ENCODE measurements around the gene RNASEH2B.

RNASEH2B gene

DNA sequence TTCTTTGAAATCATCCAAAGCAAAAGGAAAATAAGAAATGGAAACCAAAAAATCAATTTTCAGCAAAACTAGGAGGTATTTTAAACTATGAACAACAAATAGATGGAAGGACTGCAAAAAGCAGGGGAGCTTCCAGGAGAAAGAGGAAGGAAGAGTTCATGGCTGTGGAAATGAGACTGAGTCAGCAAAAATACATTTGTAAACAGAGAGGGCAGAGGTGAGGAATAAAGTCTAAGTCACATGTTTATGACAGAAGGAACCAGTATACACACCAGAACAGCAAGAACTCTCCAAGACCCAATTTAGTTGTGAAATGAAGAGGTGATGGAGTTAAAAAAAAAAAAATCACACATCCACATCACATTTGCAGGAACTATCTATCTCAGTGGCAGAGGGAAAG, 69.6 kb downstream of the RNASEH2B start:
- H2AFZ ChIP-seq (ENCODE audit: low read depth, low read length, severe bottlenecking) = no peak overlapping the region

GRCh38 chr13:50981686-50982085, 72.1 kb downstream of the RNASEH2B start:
- Histone ChIP-seq H3K4me2 (ENCODE audit: low read depth, low read length, poor library complexity, severe bottlenecking) (no peak overlapping the region), H2AFZ (ENCODE audit: low read depth, low read length, severe bottlenecking) (no peak overlapping the region)

More for the DNA sequence above, 69.6 kb downstream of the RNASEH2B start:
- H3K9me2 ChIP-seq (replicated peaks; ENCODE audit: insufficient read depth, low read length) = no peaks in the 10 kb centered on the region
- H3K27me3 ChIP-seq (ENCODE audit: low read length) = no peaks in the 10 kb centered on the region
- TF ChIP-seq, protein P1, sequence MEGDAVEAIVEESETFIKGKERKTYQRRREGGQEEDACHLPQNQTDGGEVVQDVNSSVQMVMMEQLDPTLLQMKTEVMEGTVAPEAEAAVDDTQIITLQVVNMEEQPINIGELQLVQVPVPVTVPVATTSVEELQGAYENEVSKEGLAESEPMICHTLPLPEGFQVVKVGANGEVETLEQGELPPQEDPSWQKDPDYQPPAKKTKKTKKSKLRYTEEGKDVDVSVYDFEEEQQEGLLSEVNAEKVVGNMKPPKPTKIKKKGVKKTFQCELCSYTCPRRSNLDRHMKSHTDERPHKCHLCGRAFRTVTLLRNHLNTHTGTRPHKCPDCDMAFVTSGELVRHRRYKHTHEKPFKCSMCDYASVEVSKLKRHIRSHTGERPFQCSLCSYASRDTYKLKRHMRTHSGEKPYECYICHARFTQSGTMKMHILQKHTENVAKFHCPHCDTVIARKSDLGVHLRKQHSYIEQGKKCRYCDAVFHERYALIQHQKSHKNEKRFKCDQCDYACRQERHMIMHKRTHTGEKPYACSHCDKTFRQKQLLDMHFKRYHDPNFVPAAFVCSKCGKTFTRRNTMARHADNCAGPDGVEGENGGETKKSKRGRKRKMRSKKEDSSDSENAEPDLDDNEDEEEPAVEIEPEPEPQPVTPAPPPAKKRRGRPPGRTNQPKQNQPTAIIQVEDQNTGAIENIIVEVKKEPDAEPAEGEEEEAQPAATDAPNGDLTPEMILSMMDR (IDR thresholded peaks at IDR 0.05; ENCODE audit: insufficient read depth, low read length, poor library complexity, severe bottlenecking) = no peak
- TF ChIP-seq EZH2phosphoT487 (conservative IDR thresholded peaks at IDR 0.05; ENCODE audit: low read length) = no peak
- no peak overlapping the region for H3K27ac ChIP-seq (ENCODE audit: low read depth, low read length)
- no peaks in the 10 kb centered on the region for H3K36me3 ChIP-seq (ENCODE audit: low read length)
- H3K9me3 ChIP-seq (ENCODE audit: insufficient read depth, low read length) = no peaks in the 10 kb centered on the region
- H3K9ac ChIP-seq (ENCODE audit: low read length) = no peak overlapping the region
- no peak overlapping the region for H3K4me2 ChIP-seq (ENCODE audit: low read depth, low read length, poor library complexity, severe bottlenecking)
- H3K4me3 ChIP-seq (ENCODE audit: insufficient read depth, low read length, poor library complexity, severe bottlenecking) = no peak overlapping the region
- H3F3A ChIP-seq (ENCODE audit: insufficient read depth) = no peaks in the 10 kb centered on the region; the same call in 1 of the 2 replicates
- no peaks in the 10 kb centered on the region for H4K20me1 ChIP-seq (ENCODE audit: low read depth, low read length)
- no peaks in the 10 kb centered on the region for H3K79me2 ChIP-seq (ENCODE audit: insufficient read depth, low read length)

DNA sequence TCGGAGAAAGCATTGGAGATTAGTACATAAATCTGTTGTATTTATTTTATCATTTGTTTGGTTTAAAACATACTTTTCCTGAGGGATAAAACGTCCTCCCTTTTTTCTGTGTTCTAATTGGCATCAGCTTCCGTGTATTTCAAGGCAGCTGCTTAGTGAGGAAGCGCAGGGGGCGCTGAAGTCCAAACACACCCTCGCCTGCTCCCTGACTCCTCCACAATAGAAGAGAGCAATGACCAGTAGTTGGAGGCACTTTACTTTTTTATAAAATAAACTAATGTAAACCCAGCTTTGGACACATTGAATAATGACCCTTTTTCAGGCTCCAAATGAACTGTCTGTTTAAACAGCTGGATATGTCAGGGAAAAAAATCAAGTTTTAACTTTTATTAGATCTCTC, 79.9 kb downstream of the RNASEH2B start:
- Histone ChIP-seq H3K27ac (ENCODE audit: low read depth, low read length) (no peak overlapping the region), H4K20me1 (ENCODE audit: low read depth, low read length) (no peaks in the 10 kb centered on the region), H3K27me3 (ENCODE audit: low read length) (no peaks in the 10 kb centered on the region), H3K9me2 (replicated peaks; ENCODE audit: insufficient read depth, low read length) (no peaks in the 10 kb centered on the region), H3K4me3 (ENCODE audit: insufficient read depth, low read length, poor library complexity, severe bottlenecking) (no peak overlapping the region), H3K9me3 (ENCODE audit: insufficient read depth, low read length) (no peaks in the 10 kb centered on the region), H3K4me2 (ENCODE audit: low read depth, low read length, poor library complexity, severe bottlenecking) (no peak overlapping the region), H2AFZ (ENCODE audit: low read depth, low read length, severe bottlenecking) (no peak overlapping the region), H3K36me3 (ENCODE audit: low read length) (no peaks in the 10 kb centered on the region), H3F3A (ENCODE audit: insufficient read depth) (no peaks in the 10 kb centered on the region), H3K9ac (ENCODE audit: low read length) (no peak overlapping the region), H3K79me2 (ENCODE audit: insufficient read depth, low read length) (no peaks in the 10 kb centered on the region)
- TF ChIP-seq, protein P1 (IDR thresholded peaks at IDR 0.05; ENCODE audit: insufficient read depth, low read length, poor library complexity, severe bottlenecking) = no peak
- no peak for TF ChIP-seq EZH2phosphoT487 (conservative IDR thresholded peaks at IDR 0.05; ENCODE audit: low read length)

More at GRCh38 chr13:50981686-50982085, 72.1 kb downstream of the RNASEH2B start:
- H3K27ac ChIP-seq (ENCODE audit: low read depth, low read length) = no peak overlapping the region
- no peak overlapping the region for H3K4me3 ChIP-seq (ENCODE audit: insufficient read depth, low read length, poor library complexity, severe bottlenecking)
- no peaks in the 10 kb centered on the region for H3K79me2 ChIP-seq (ENCODE audit: insufficient read depth, low read length)
- H3K9me2 ChIP-seq (replicated peaks; ENCODE audit: insufficient read depth, low read length) = no peaks in the 10 kb centered on the region
- H3K9ac ChIP-seq (ENCODE audit: low read length) = no peak overlapping the region
- no peaks in the 10 kb centered on the region for H3K36me3 ChIP-seq (ENCODE audit: low read length)
- H3F3A ChIP-seq (ENCODE audit: insufficient read depth) = no peaks in the 10 kb centered on the region; the same call in 1 of the 2 replicates
- H3K27me3 ChIP-seq (ENCODE audit: low read length) = no peaks in the 10 kb centered on the region
- H4K20me1 ChIP-seq (ENCODE audit: low read depth, low read length) = no peaks in the 10 kb centered on the region
- no peaks in the 10 kb centered on the region for H3K9me3 ChIP-seq (ENCODE audit: insufficient read depth, low read length)
- TF ChIP-seq, protein P1 (IDR thresholded peaks at IDR 0.05; ENCODE audit: insufficient read depth, low read length, poor library complexity, severe bottlenecking) = no peak
- TF ChIP-seq EZH2phosphoT487 (conservative IDR thresholded peaks at IDR 0.05; ENCODE audit: low read length) = no peak

Measured in SU-DHL-6 (cell line).